HepG2 (cell line): ENCODE data around the gene CHST13. TPM values are rescaled to one million over a fixed set of nuclear protein-coding genes. Genes with fewer than 3 reads are reported as not detected.

Experiments used
- ATAC-seq: fragments of 200-7000 bp; cut with Tn5 transposase; 3 replicates; pipeline ENCODE4 v1.9.1; 2020; ENCODE audit warnings: mild to moderate bottlenecking, moderate library complexity
- BruUV-seq: library from RNA; stranded (reverse); fragments of 400-500 nt; replicated peaks from 2 replicates; lab custom pipeline; 2021; lab: Mats Ljungman, UMichigan
- CTCF ChIA-PET: fragments of 300-600 bp; formaldehyde crosslinking; extraction: SDS; loops from one replicate; lab custom pipeline; 2021; ENCODE audit warnings: low total read pairs, inconsistent platforms, low intra/inter-chr PET ratio; lab: Yijun Ruan, JAX
- POLR2A ChIA-PET: fragments of 350-600 bp; sonication (Branson Sonifier 250); formaldehyde crosslinking; loops from one replicate; lab custom pipeline; 2020; ENCODE audit warnings: antibody characterized with exemption, inconsistent platforms; lab: Yijun Ruan, JAX
- DNase-seq: peaks from one replicate; pipeline ENCODE4 v3.0.0-alpha.2; 2015; ENCODE audit warnings: low spot score
- FAIRE-seq: peaks from 3 replicates; lab custom pipeline; 2011; peaks lifted over from hg19 to GRCh38; lab: Jason Lieb, UNC
- H2AFZ ChIP-seq: one replicate; pipeline ENCODE4 v1.6.1; 2011; ENCODE audit warnings: low read length, inconsistent platforms
- H3K27ac ChIP-seq: fragments of 300-600 bp; 3 replicates; pipeline ENCODE4 v1.8.0; 2011; ENCODE audit warnings: mixed run types, mild to moderate bottlenecking, mixed read lengths, low read length, inconsistent platforms; ENCODE audit not compliant: insufficient read depth; ENCODE audit errors: extremely low read length
- H3K27me3 ChIP-seq, 2 experiments: fragments of 200-600 bp in 1 of 2; 2 replicates in 1 of 2; 3 replicates in 1 of 2; pipeline versions ENCODE4 v1.6.0 to v1.8.0; 2011; ENCODE audit warnings: low read length in 2 of 2, mild to moderate bottlenecking in 2 of 2, moderate library complexity in 2 of 2, inconsistent platforms in 1 of 2; ENCODE audit not compliant: insufficient read depth in 2 of 2, control insufficient read depth in 1 of 2
- H3K36me3 ChIP-seq, 2 experiments: fragments of 200-600 bp in 1 of 2; replicated peaks in 1 of 2; 2 replicates in 1 of 2; 3 replicates in 1 of 2; pipeline versions ENCODE4 v1.5.1 to v1.8.0; 2011; ENCODE audit warnings: low read length in 2 of 2, inconsistent platforms in 1 of 2; ENCODE audit not compliant: insufficient read depth in 2 of 2, control insufficient read depth in 1 of 2
- H3K4me1 ChIP-seq: 2 replicates; pipeline ENCODE4 v1.5.1; 2012; ENCODE audit warnings: low read length, inconsistent platforms; ENCODE audit not compliant: insufficient read depth
- H3K4me2 ChIP-seq: 2 replicates; pipeline ENCODE4 v1.6.0; 2011; ENCODE audit warnings: low read depth, low read length, inconsistent platforms
- H3K4me3 ChIP-seq, 3 experiments: fragments of 200-600 bp in 1 of 3; sonication (generic), shearing (Covaris generic) in 1 of 3; replicated peaks in 1 of 3; 2 replicates each; pipeline ENCODE4 v1.5.1; 2011 to 2016; ENCODE audit warnings: low read length in 3 of 3, inconsistent platforms in 2 of 3, low read depth in 2 of 3, mild to moderate bottlenecking in 2 of 3, control low read depth in 1 of 3, mixed read lengths in 1 of 3; ENCODE audit not compliant: insufficient read depth in 1 of 3
- H3K79me2 ChIP-seq: one replicate; pipeline ENCODE4 v1.6.1; 2011; ENCODE audit warnings: low read length, inconsistent platforms; ENCODE audit not compliant: insufficient read depth
- H3K9ac ChIP-seq: 2 replicates; pipeline ENCODE4 v1.6.0; 2011; ENCODE audit warnings: mild to moderate bottlenecking, low read depth, low read length, inconsistent platforms; ENCODE audit not compliant: insufficient read depth
- H3K9me3 ChIP-seq: 2 replicates; pipeline ENCODE4 v1.5.1; 2012; ENCODE audit warnings: mild to moderate bottlenecking, low read length
- H4K20me1 ChIP-seq: 2 replicates; pipeline ENCODE4 v1.6.0; 2011; ENCODE audit warnings: inconsistent platforms, mild to moderate bottlenecking, low read length, moderate library complexity; ENCODE audit not compliant: insufficient read depth
- RARG ChIP-seq: sonication (generic); formaldehyde crosslinking; IDR thresholded peaks from 2 replicates; pipeline ENCODE4 v1.4.0; 2020; ENCODE audit warnings: low read depth, mild to moderate bottlenecking, missing genetic modification reagents
- SMAD1 ChIP-seq: sonication (generic); formaldehyde crosslinking; IDR thresholded peaks from 2 replicates; pipeline ENCODE4 v1.4.0; 2020; ENCODE audit warnings: missing genetic modification reagents, low read depth, mild to moderate bottlenecking, borderline replicate concordance
- SNRNP70 ChIP-seq: fragments of 200-400 bp; formaldehyde crosslinking; IDR thresholded peaks from 2 replicates; pipeline ENCODE4 v1.6.1; 2017; ENCODE audit warnings: mild to moderate bottlenecking, low read depth, low read length, moderate library complexity
- ZBTB43 ChIP-seq: sonication (generic); formaldehyde crosslinking; conservative IDR thresholded peaks from 2 replicates; pipeline ENCODE4 v1.4.0; 2020; ENCODE audit warnings: missing genetic modification reagents
- ZNF121 ChIP-seq: sonication (generic); formaldehyde crosslinking; IDR thresholded peaks from 2 replicates; pipeline ENCODE4 v1.5.0; 2020; ENCODE audit warnings: mild to moderate bottlenecking, missing genetic modification reagents
- ZNF275 ChIP-seq: sonication (generic); formaldehyde crosslinking; IDR thresholded peaks from 2 replicates; pipeline ENCODE4 v1.8.0; 2022; ENCODE audit warnings: missing genetic modification reagents, mild to moderate bottlenecking, inconsistent platforms, borderline replicate concordance
- ZNF329 ChIP-seq: sonication (generic); formaldehyde crosslinking; IDR thresholded peaks from 2 replicates; pipeline ENCODE4 v1.9.0; 2021; ENCODE audit warnings: low read depth, mild to moderate bottlenecking, missing genetic modification reagents
- ZNF616 ChIP-seq: sonication (generic); formaldehyde crosslinking; IDR thresholded peaks from 2 replicates; pipeline ENCODE4 v1.5.0; 2020; ENCODE audit warnings: low read depth, mild to moderate bottlenecking, missing genetic modification reagents
- WGBS: methylation state at CpG from one replicate; pipeline ENCODE4 v1.1.6; 2017; ENCODE audit warnings: low lambda C conversion rate; 5-methylcytosine and 5-hydroxymethylcytosine counted together
- in situ Hi-C: cut with HindIII; loops from 2 replicates; pipeline ENCODE4 v1.10.0; 2017; ENCODE audit warnings: low pct_unique_long_range_greater_than_20kb; ENCODE audit not compliant: extremely low pct_ligation_motif_present
- intact Hi-C: fragments of 100-400 bp; cut with micrococcal nuclease; formaldehyde crosslinking; loops from one replicate; pipeline ENCODE4 v1.10.0; 2022; ENCODE audit not compliant: unreplicated experiment
- polyA plus RNA-seq, 8 experiments: library from polyadenylated mRNA; depleted of rRNA in 3 of 8; stranded (reverse) in 7 of 8; unstranded in 1 of 8; fragments of >200 nt; fragmentation: Illumina TruSeq in 4 of 8; extraction: Trizol in 4 of 8; gene quantifications; 2 replicates each; pipeline versions ENCODE4 v1.2.1 to v1.2.3, GENCODE V29; 2011 to 2016; ENCODE audit warnings: low read depth in 4 of 8, missing spikeins in 1 of 8, mixed read lengths in 1 of 8; ENCODE audit not compliant: insufficient read depth in 1 of 8
- total RNA-seq, 5 experiments: library from RNA; depleted of rRNA; stranded (reverse); fragments of >200 nt; fragmentation: Illumina TruSeq; extraction: Trizol; gene quantifications; 2 replicates each; pipeline ENCODE4 v1.2.3, GENCODE V29; 2016; ENCODE audit warnings: low read depth in 1 of 5
- TF ChIP-seq, protein P1 (sequence below), 2 experiments: sonication (generic) in 1 of 2; formaldehyde crosslinking in 1 of 2; IDR thresholded peaks; 2 replicates each; pipeline versions ENCODE4 v1.4.0 to v1.6.1; 2016 to 2020; ENCODE audit warnings: borderline replicate concordance in 1 of 2, low read depth in 1 of 2, mild to moderate bottlenecking in 1 of 2, missing genetic modification reagents in 1 of 2
- TF ChIP-seq, protein P2 (sequence below): sonication (generic); formaldehyde crosslinking; IDR thresholded peaks from 2 replicates; pipeline ENCODE4 v1.4.0; 2020; ENCODE audit warnings: missing genetic modification reagents, borderline replicate concordance
- TF ChIP-seq, protein P3 (sequence below): sonication (generic); formaldehyde crosslinking; IDR thresholded peaks from 2 replicates; pipeline ENCODE4 v1.4.0; 2020; ENCODE audit warnings: missing genetic modification reagents, borderline replicate concordance

CHST13 gene
- total and polyA plus RNA-seq, 2 of the 13 experiments (the other 11 are each of a cell fraction or from before 2014, with no cell fraction given) = 32.0 to 43.1 TPM

DNA sequence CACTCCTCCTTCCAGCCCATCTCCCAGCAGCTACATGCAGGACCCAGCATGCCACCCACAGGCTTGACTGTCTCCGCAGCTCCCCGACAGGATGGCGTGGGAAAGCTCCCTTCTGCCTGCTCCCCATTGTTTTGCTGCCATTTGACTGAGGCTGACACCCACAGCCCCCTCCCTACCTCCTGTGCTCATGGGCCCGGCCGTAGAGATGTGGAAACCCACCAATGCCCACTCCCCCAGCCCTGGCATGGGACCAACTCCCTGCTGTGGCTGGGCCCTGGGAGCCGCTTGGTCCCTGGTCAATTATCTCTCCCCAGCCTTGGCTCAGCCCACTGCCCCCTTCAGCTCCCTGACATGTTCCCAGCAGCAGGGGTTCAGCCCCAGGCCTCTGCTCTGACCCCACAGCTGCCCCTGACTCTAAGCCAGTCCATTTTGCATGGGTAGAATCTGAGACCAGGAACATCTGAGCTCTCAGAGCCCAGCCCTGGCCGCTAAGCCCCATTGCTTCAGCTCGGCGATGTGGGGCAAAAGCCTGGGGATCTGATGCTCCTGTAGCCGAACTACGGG lies 26.6 kb downstream of the CHST13 start:
- Histone ChIP-seq H3K27me3 (peaks cover 5 to 35% of the 10 kb centered on the region in 2 experiments; a peak in 2 of 5 replicates), H3K4me3 (no peak overlapping the region), H3K4me1 (peaks cover 8% of the 10 kb centered on the region; the same call in 1 of the 2 replicates), H3K79me2 (no peaks in the 10 kb centered on the region), H3K4me2 (no peak overlapping the region), H3K9me3 (no peaks in the 10 kb centered on the region), H3K36me3 (no peaks in the 10 kb centered on the region), H4K20me1 (no peaks in the 10 kb centered on the region), H3K27ac (no peak overlapping the region), H2AFZ (no peak overlapping the region), H3K9ac (no peak overlapping the region)
- BruUV-seq = no TSS peak
- ChIA-PET CTCF (interaction anchor here (1.1 kb wide), 1 partner anchor 28 kb away, joined by 3 read pairs; no protein-coding TSS in a partner anchor), POLR2A (no interaction called here)
- DNase-seq (no peak), FAIRE-seq (no peak), ATAC-seq (no peak)
- intact Hi-C loops (loop anchor here (10.0 kb wide), 2 partner anchors 56 to 924 kb away; no protein-coding TSS in a partner anchor), in situ Hi-C loops (no loop called here)
- WGBS = 51% methylated on average over 5 of the region's 11 CpGs
- TF ChIP-seq, protein P1, sequence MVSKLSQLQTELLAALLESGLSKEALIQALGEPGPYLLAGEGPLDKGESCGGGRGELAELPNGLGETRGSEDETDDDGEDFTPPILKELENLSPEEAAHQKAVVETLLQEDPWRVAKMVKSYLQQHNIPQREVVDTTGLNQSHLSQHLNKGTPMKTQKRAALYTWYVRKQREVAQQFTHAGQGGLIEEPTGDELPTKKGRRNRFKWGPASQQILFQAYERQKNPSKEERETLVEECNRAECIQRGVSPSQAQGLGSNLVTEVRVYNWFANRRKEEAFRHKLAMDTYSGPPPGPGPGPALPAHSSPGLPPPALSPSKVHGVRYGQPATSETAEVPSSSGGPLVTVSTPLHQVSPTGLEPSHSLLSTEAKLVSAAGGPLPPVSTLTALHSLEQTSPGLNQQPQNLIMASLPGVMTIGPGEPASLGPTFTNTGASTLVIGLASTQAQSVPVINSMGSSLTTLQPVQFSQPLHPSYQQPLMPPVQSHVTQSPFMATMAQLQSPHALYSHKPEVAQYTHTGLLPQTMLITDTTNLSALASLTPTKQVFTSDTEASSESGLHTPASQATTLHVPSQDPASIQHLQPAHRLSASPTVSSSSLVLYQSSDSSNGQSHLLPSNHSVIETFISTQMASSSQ (IDR thresholded peaks at IDR 0.05; ENCODE audit: low read depth) = no peak
- TF ChIP-seq, protein P1 (CRISPR knock-in tag; IDR thresholded peaks at IDR 0.05; ENCODE audit: borderline replicate concordance) = no peak
- no peak for TF ChIP-seq SNRNP70
- TF ChIP-seq ZBTB43 = no peak
- TF ChIP-seq, protein P2, sequence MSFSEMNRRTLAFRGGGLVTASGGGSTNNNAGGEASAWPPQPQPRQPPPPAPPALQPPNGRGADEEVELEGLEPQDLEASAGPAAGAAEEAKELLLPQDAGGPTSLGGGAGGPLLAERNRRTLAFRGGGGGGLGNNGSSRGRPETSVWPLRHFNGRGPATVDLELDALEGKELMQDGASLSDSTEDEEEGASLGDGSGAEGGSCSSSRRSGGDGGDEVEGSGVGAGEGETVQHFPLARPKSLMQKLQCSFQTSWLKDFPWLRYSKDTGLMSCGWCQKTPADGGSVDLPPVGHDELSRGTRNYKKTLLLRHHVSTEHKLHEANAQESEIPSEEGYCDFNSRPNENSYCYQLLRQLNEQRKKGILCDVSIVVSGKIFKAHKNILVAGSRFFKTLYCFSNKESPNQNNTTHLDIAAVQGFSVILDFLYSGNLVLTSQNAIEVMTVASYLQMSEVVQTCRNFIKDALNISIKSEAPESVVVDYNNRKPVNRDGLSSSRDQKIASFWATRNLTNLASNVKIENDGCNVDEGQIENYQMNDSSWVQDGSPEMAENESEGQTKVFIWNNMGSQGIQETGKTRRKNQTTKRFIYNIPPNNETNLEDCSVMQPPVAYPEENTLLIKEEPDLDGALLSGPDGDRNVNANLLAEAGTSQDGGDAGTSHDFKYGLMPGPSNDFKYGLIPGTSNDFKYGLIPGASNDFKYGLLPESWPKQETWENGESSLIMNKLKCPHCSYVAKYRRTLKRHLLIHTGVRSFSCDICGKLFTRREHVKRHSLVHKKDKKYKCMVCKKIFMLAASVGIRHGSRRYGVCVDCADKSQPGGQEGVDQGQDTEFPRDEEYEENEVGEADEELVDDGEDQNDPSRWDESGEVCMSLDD (CRISPR knock-in tag) = no peak
- no peak for TF ChIP-seq ZNF121
- no peak for TF ChIP-seq ZNF275 (CRISPR knock-in tag)
- TF ChIP-seq, protein P3, sequence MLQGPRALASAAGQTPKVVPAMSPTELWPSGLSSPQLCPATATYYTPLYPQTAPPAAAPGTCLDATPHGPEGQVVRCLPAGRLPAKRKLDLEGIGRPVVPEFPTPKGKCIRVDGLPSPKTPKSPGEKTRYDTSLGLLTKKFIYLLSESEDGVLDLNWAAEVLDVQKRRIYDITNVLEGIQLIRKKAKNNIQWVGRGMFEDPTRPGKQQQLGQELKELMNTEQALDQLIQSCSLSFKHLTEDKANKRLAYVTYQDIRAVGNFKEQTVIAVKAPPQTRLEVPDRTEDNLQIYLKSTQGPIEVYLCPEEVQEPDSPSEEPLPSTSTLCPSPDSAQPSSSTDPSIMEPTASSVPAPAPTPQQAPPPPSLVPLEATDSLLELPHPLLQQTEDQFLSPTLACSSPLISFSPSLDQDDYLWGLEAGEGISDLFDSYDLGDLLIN (CRISPR knock-in tag) = no peak
- TF ChIP-seq SMAD1 (CRISPR knock-in tag) = no peak
- no peak for TF ChIP-seq ZNF329 (CRISPR knock-in tag)
- TF ChIP-seq RARG (CRISPR knock-in tag) = no peak
- TF ChIP-seq ZNF616 (CRISPR knock-in tag) = no peak
